ENCODE results near the gene TMEM212. TPM values are rescaled to one million over a fixed set of nuclear protein-coding genes. Genes with fewer than 3 reads are reported as not detected.

The TMEM212 gene
- total and polyA plus RNA-seq, 11 donors, result not detected

DNA sequence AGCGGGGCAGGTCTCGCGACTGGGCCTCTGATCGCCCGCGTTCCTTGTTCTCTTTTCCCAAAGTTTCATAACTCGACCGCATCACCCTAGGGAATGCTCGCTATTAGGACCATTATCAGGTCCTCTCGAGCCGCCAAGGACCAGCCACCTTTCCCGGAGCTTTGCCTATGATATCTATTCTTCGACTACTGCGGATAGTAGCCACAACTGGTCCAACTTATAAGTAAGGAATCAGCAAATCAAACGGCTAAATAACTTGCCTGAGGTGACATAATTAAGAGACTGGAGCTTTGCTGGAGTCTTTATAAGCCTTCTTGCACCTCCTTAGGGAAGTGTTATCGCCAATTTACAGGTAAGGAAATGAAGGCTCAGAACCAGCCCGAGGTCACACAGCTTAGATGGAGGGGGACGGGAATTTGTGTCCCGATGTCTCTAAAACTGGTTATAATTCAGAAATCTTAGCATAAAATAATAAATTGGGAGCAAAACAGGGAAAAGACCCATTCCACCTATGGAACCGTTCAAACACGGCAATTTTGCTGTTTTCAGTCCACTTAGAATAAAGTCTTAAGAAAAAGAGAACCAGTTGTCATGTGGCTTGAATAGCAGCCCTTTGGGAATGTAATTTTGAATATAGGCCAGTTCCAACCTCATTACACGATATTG lies 32.4 kb upstream of the TMEM212 start:
- Histone ChIP-seq H3K9me3 (peaks cover 0 to 10% (median 0%) of the 10 kb centered on the region in 12 donors), H3K36me3 (no peaks in the 10 kb centered on the region), H3K4me1 (peaks cover 0 to 63% (median 18%) of the 10 kb centered on the region in 12 donors), H3K27ac (peak overlapping the region; percentile 53 to 95 (median 92)), H3K4me3 (peak overlapping the region; percentile 42 to 91 (median 72)), H3K27me3 (no peaks in the 10 kb centered on the region)
- no peak for TF ChIP-seq CTCF (IDR thresholded peaks at IDR 0.05)
- TF ChIP-seq POLR2A (IDR thresholded peaks at IDR 0.05), result peak in 1 of 2 donors; percentile 73
- intact Hi-C loops (cut with DNase I), result loop anchor here in 1 of 10 donors (2.0 kb wide), 2 partner anchors 18 to 228 kb away; partner anchors contain the start of gene FNDC3B
- no peak for DNase-seq
- no peak for ATAC-seq
- WGBS, 4 donors, result 20 to 23% (median 21%) methylated on average over 22 of the region's 22 CpGs

GRCh38 chr3:171811295-171811912 lies 31.7 kb upstream of the TMEM212 start:
- 68 to 77% (median 71%) methylated on average over 4 of the region's 4 CpGs for WGBS, 4 donors
- peak overlapping the region in 11 of 12 donors; percentile 71 to 95 (median 91) for H3K27ac ChIP-seq

GRCh38 chr3:171811913-171812335 lies 31.2 kb upstream of the TMEM212 start:
- Histone ChIP-seq H3K36me3 (no peaks in the 10 kb centered on the region), H3K27ac (peak overlapping the region in 8 of 12 donors; percentile 71 to 95 (median 90)), H3K4me3 (no peak overlapping the region), H3K4me1 (peaks cover 0 to 51% (median 11%) of the 10 kb centered on the region in 12 donors), H3K27me3 (no peaks in the 10 kb centered on the region), H3K9me3 (peaks cover 0 to 12% (median 0%) of the 10 kb centered on the region in 12 donors)
- intact Hi-C loops (cut with DNase I), result loop anchor here in 1 of 10 donors (2.0 kb wide), 2 partner anchors 17 to 227 kb away; partner anchors contain the start of gene FNDC3B
- no peak for TF ChIP-seq POLR2A (IDR thresholded peaks at IDR 0.05)
- DNase-seq (no peak), ATAC-seq (no peak)
- WGBS, 4 donors, result 94 to 97% (median 95%) methylated on average over 9 of the region's 9 CpGs

More at GRCh38 chr3:171811295-171811912, 31.7 kb upstream of the TMEM212 start:
- no peak for TF ChIP-seq CTCF (IDR thresholded peaks at IDR 0.05)
- no peak for TF ChIP-seq POLR2A (IDR thresholded peaks at IDR 0.05)
- Histone ChIP-seq H3K36me3 (no peaks in the 10 kb centered on the region), H3K9me3 (peaks cover 0 to 12% (median 0%) of the 10 kb centered on the region in 12 donors), H3K4me3 (peak overlapping the region in 2 of 12 donors; percentile 71 to 72), H3K27me3 (no peaks in the 10 kb centered on the region), H3K4me1 (peaks cover 0 to 57% (median 14%) of the 10 kb centered on the region in 12 donors)
- DNase-seq, result peak in 2 of 5 donors; percentile 34 to 48
- peak; percentile 16 to 49 (median 27) for ATAC-seq
- intact Hi-C loops (cut with DNase I), result loop anchor here in 1 of 10 donors (2.0 kb wide), 2 partner anchors 17 to 227 kb away; partner anchors contain the start of gene FNDC3B

DNA sequence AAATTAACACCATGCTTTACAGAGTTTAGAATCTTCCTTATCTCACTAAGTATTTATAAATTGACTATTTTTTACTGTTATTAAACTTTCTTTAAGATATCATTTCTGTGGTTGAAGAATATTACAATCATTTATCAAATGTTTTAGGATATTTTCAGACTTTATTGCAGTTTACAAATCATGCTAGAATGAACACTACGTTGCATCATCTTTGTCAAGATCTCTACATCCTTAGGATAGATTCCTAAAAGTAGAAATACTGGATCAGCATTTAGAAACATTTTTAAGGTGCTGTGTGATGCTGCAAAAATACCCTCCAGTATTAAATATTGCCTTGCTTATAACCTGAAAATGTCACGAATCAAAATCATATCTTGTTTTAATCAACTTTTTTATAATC lies 30.3 kb upstream of the TMEM212 start:
- TF ChIP-seq POLR2A (IDR thresholded peaks at IDR 0.05) (no peak), CTCF (IDR thresholded peaks at IDR 0.05) (no peak)
- H3K9me3 ChIP-seq, result peaks cover 0 to 15% (median 0%) of the 10 kb centered on the region in 12 donors
- H3K36me3 ChIP-seq, result no peaks in the 10 kb centered on the region
- WGBS, 4 donors, result 93 to 97% (median 95%) methylated on average over 2 of the region's 2 CpGs
- H3K4me1 ChIP-seq, result peaks cover 0 to 48% (median 11%) of the 10 kb centered on the region in 12 donors
- no peak overlapping the region for H3K4me3 ChIP-seq
- no peak for DNase-seq
- intact Hi-C loops (cut with DNase I), result no loop called here
- ATAC-seq, result no peak
- H3K27me3 ChIP-seq, result no peaks in the 10 kb centered on the region
- H3K27ac ChIP-seq, result peak overlapping the region in 1 of 12 donors; percentile 85

All from heart left ventricle (tissue), 16 donors.